ENCODE measurements around the gene ZNF169.
"Not testable (repeated sequence)": the region's sequence is repeated elsewhere in the genome, so short reads cannot be mapped to it uniquely, and the experiment has no call there.

The ZNF169 gene

GRCh38 chr9:94270009-94270408 lies 10.9 kb downstream of the ZNF169 start:
- DNase-seq (ENCODE audit: low spot score), result no peak
- TF ChIP-seq, protein P1, sequence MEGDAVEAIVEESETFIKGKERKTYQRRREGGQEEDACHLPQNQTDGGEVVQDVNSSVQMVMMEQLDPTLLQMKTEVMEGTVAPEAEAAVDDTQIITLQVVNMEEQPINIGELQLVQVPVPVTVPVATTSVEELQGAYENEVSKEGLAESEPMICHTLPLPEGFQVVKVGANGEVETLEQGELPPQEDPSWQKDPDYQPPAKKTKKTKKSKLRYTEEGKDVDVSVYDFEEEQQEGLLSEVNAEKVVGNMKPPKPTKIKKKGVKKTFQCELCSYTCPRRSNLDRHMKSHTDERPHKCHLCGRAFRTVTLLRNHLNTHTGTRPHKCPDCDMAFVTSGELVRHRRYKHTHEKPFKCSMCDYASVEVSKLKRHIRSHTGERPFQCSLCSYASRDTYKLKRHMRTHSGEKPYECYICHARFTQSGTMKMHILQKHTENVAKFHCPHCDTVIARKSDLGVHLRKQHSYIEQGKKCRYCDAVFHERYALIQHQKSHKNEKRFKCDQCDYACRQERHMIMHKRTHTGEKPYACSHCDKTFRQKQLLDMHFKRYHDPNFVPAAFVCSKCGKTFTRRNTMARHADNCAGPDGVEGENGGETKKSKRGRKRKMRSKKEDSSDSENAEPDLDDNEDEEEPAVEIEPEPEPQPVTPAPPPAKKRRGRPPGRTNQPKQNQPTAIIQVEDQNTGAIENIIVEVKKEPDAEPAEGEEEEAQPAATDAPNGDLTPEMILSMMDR (IDR thresholded peaks at IDR 0.05; ENCODE audit: extremely low read depth, missing control alignments), result no peak

DNA sequence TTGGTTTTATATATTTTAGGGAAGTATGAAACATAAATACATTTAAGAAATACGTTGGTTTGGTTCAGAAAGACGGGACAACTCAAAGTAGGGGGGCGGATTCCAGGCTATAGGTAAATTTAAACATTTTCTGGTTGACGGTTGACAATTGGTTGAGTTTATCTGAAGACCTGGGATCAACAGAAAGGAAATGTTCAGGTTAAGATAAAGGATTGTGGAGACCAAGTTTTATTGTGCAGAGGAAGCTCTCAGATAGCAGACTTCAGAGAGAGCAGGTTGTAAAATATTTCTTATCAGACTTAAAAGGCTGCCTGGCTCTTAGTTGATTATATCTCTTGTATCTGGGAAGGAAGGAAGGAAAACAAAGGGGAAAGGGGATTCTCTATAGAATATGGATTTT lies 17.9 kb downstream of the ZNF169 start:
- DNase-seq (ENCODE audit: low spot score), result not testable (repeated sequence)

- no peak for DNase-seq (ENCODE audit: low spot score)
- TF ChIP-seq, protein P1 (IDR thresholded peaks at IDR 0.05; ENCODE audit: extremely low read depth, missing control alignments), result no peak
These were observed 18.9 kb downstream of the ZNF169 start for GRCh38 chr9:94277885-94278536.

GRCh38 chr9:94280409-94280989 lies 21.4 kb downstream of the ZNF169 start:
- no peak for DNase-seq (ENCODE audit: low spot score)
- TF ChIP-seq, protein P1 (IDR thresholded peaks at IDR 0.05; ENCODE audit: extremely low read depth, missing control alignments), result no peak

DNA sequence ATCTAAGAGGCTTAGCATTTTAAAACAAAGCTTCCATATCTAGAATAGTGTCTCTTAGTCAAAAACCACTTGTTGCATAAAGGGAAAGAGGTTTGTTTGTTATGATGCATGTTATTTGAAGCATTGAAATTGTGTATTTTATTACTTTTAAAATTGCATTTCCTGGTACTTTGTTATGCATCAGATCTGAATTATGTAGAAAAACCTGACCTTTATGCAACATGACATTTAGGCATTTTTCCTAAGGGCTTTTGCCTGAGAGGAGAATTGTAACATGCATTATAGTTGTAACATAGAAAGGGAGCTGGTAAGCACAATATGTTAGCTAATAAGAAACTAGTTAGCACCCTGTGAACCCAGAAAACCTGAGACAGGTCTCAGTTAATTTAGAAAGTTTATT lies 22.0 kb downstream of the ZNF169 start:
- TF ChIP-seq, protein P1 (IDR thresholded peaks at IDR 0.05; ENCODE audit: extremely low read depth, missing control alignments), result no peak

GRCh38 chr9:94286116-94286515 lies 27.0 kb downstream of the ZNF169 start:
- DNase-seq (ENCODE audit: low spot score), result no peak
- TF ChIP-seq, protein P1 (IDR thresholded peaks at IDR 0.05; ENCODE audit: extremely low read depth, missing control alignments), result no peak

More for the DNA sequence above, 22.0 kb downstream of the ZNF169 start:
- no peak for DNase-seq (ENCODE audit: low spot score)

- TF ChIP-seq, protein P1 (IDR thresholded peaks at IDR 0.05; ENCODE audit: extremely low read depth, missing control alignments), result no peak
- no peak for DNase-seq (ENCODE audit: low spot score)
These were observed 28.9 kb downstream of the ZNF169 start for GRCh38 chr9:94287877-94288513.

Measured in GM20000 (cell line).